ENCODE results near the gene GPR3.

DNA sequence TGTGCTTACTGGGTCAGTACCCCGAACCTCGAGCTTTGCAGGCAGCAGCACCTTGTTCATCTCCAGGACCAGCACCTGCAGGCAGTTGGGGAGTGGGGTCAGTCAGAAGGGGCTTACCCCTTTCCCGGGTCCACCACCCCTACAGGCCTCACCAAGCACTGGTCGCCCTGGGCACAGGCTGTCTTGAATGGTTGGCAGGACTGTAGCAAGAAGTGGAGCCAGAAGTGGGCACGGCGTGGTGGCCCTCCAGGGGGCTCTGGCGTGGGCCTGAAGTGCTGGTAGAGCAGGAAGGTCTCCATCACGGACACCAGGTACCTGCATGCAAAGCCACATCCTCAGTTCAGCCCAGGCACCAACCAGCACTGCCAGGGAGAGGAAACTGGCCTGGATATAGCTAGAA is 30.9 kb upstream of the GPR3 start:
- TF ChIP-seq, protein P1, sequence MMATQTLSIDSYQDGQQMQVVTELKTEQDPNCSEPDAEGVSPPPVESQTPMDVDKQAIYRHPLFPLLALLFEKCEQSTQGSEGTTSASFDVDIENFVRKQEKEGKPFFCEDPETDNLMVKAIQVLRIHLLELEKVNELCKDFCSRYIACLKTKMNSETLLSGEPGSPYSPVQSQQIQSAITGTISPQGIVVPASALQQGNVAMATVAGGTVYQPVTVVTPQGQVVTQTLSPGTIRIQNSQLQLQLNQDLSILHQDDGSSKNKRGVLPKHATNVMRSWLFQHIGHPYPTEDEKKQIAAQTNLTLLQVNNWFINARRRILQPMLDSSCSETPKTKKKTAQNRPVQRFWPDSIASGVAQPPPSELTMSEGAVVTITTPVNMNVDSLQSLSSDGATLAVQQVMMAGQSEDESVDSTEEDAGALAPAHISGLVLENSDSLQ (IDR thresholded peaks at IDR 0.05) = no peak
- TF ChIP-seq CTBP1 (IDR thresholded peaks at IDR 0.05; ENCODE audit: borderline replicate concordance) (no peak), TARDBP (IDR thresholded peaks at IDR 0.05) (no peak), FOXA1 (IDR thresholded peaks at IDR 0.05) (no peak), FOXM1 (IDR thresholded peaks at IDR 0.05; ENCODE audit: borderline replicate concordance) (no peak)

Data from HEK293T (cell line).